Aorta (tissue), 5 donors: ENCODE results near the gene DTNB. TPM values are rescaled to one million over a fixed set of nuclear protein-coding genes. Genes with fewer than 3 reads are reported as not detected.

Experiments used
- ATAC-seq: fragments of 200-7000 bp; cut with Tn5 transposase; one replicate; pipeline ENCODE4 v1.9.1; 2022; ENCODE audit warnings: moderate library complexity; ENCODE audit not compliant: low FRiP score
- DNase-seq, 2 donors: peaks; one replicate each; pipeline ENCODE4 v3.0.0-alpha.2; 2020
- H3K27ac ChIP-seq, 2 donors: one replicate each; pipeline ENCODE4 v1.5.1; 2013; ENCODE audit warnings: low read length in 2 of 2, mild to moderate bottlenecking in 2 of 2, moderate library complexity in 2 of 2, control low read depth in 1 of 2, inconsistent platforms in 1 of 2, low read depth in 1 of 2
- H3K27me3 ChIP-seq, 2 donors: one replicate each; pipeline ENCODE4 v1.6.1; 2013; ENCODE audit warnings: control low read depth in 1 of 2, low read length in 1 of 2, mild to moderate bottlenecking in 1 of 2, moderate library complexity in 1 of 2; ENCODE audit not compliant: insufficient read depth in 2 of 2, control insufficient read depth in 1 of 2
- H3K36me3 ChIP-seq, 2 donors: one replicate each; pipeline ENCODE4 v1.6.1; 2013; ENCODE audit warnings: control low read depth in 1 of 2, low read length in 1 of 2, mild to moderate bottlenecking in 1 of 2; ENCODE audit not compliant: insufficient read depth in 2 of 2, control insufficient read depth in 1 of 2
- H3K4me1 ChIP-seq, 2 donors: one replicate each; pipeline ENCODE4 v1.6.1; 2013; ENCODE audit warnings: low read length in 2 of 2, control low read depth in 1 of 2, mild to moderate bottlenecking in 1 of 2, moderate library complexity in 1 of 2; ENCODE audit not compliant: insufficient read depth in 2 of 2, control insufficient read depth in 1 of 2
- H3K4me3 ChIP-seq, 2 donors: one replicate each; pipeline ENCODE4 v1.5.1; 2013; ENCODE audit warnings: low read length in 2 of 2, control low read depth in 1 of 2, mild to moderate bottlenecking in 1 of 2
- H3K9me3 ChIP-seq: one replicate; pipeline ENCODE4 v1.6.1; 2013; ENCODE audit warnings: mild to moderate bottlenecking, low read length; ENCODE audit not compliant: control insufficient read depth
- WGBS, 2 donors: extraction: QIAGEN DNeasy Blood & Tissue Kit; methylation state at CpG; one replicate each; pipeline ENCODE4 v1.1.7; 2013; 5-methylcytosine and 5-hydroxymethylcytosine counted together
- intact Hi-C, 2 donors: fragments of 100-400 bp; cut with DNase I; formaldehyde crosslinking; loops; one replicate each; pipeline versions ENCODE4 v1.14.2 to v1.15.0; 2022
- long read RNA-seq, 2 donors: library from polyadenylated mRNA; unstranded; transcript quantifications; one replicate each; pipeline ENCODE4 v2.0.0, GENCODE V29; 2020 to 2021
- polyA plus RNA-seq, 2 donors: library from polyadenylated mRNA; stranded (reverse); fragments of 200-250 nt; gene quantifications; one replicate each; pipeline ENCODE4 v1.2.3, GENCODE V29; 2013
- total RNA-seq, 2 donors: library from RNA; stranded (reverse); fragmentation: NEBNext Ultra II Directional; extraction: Animal tissue kit (Norgen Biotek cat#: 25700); gene quantifications; one replicate each; pipeline ENCODE4 v1.2.1, GENCODE V29; 2021
- donor health status: healthy with polysubstance abuse.
- donor health status: Bipolar disorder and iron deficiency.
- donor health status: DM: no; HTN: no; CAD: no.
- donor health status: DM: no; HTN: no; CAD: no.
- donor health status: DM: yes; HTN: yes; CAD: no.

DTNB gene
- total RNA-seq (10 to 100 TPM; 16.8 to 33.7 TPM), polyA plus RNA-seq (10 to 100 TPM; 14.7 to 17.5 TPM)
- long read RNA-seq, donor 1, partial matches to known transcripts, result 10 of 57 reads
- long read RNA-seq, donor 1, other reads (novel, unspliced or antisense), result 42 of 57 reads
- long read RNA-seq, donor 2, partial matches to known transcripts, result 5 of 24 reads
- long read RNA-seq, donor 2, other reads (novel, unspliced or antisense), result 17 of 24 reads

DNA sequence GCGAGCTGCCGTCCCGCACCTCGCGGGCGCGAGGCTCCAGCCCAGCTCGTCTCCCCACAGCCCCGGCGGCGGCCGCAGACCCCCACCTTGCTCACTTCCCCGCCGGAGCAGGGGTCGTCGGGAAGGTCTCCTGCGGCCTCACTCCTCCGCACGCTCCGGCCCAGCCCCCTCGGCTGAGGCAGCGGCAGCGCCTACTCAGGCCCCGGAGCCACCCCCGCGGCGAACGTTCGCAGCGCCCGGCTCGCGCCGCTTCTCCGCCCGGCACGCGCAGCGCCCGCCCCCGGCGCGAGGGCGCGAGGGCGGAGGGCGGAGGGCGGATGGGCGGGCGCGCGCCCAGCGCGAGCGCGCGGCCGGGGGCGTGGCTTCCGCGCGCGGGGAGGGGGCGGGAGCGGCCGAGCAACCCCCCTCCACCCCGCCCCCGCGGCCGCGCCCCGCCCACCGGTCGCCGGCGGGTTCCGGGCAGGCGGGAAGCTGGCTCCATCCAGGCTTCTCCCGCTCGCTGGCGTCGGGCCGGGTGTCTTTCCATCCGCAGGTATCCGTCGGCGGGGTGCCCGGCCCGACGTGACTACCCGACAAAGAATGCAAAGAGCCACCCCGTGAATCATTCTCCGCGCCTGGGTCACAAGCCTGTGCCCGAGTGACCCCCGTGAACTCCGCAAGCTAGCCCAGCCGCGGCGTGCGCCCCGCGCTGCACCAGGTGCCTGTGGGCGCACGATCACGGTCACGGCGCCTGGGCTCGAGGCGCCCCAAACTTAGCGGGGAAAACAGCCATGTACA, at the start of gene DTNB:
DTNB (minus strand) TSS at position 278 of the 777 bp plus-strand sequence. CDS start 20,917 bp downstream, outside the sequence.
- intact Hi-C loops, result no loop called here
- peak within 1 kb of the TSS; percentile 74 to 85 for H3K4me3 ChIP-seq
- DNase-seq (peak; percentile 91 to 95), ATAC-seq (peak; percentile 93)
- H3K9me3 ChIP-seq, result no peaks in the 10 kb centered on the region
- H3K27ac ChIP-seq, result peak within 1 kb of the TSS; percentile 55 to 70
- no peaks in the 10 kb centered on the region for H3K4me1 ChIP-seq
- no peaks in the 10 kb centered on the region for H3K36me3 ChIP-seq
- H3K27me3 ChIP-seq, result no peaks in the 10 kb centered on the region
- WGBS, 2 donors, result 0 to 1% methylated on average over 66 to 111 of the region's 111 CpGs

- no peaks in the 10 kb centered on the region for H3K27me3 ChIP-seq
- H3K36me3 ChIP-seq, result no peaks in the 10 kb centered on the region
- no peak overlapping the region for H3K27ac ChIP-seq
- H3K9me3 ChIP-seq, result no peaks in the 10 kb centered on the region
- 77 to 86% methylated on average over 3 of the region's 3 CpGs for WGBS, 2 donors
- intact Hi-C loops, result no loop called here
- H3K4me3 ChIP-seq, result no peak overlapping the region
- peaks cover 0 to 3% of the 10 kb centered on the region in 2 donors for H3K4me1 ChIP-seq
- no peak for DNase-seq
- no peak for ATAC-seq
These were observed 48.8 kb upstream of the DTNB start for GRCh38 chr2:25722224-25722623.

- WGBS, 2 donors, result 77 to 78% methylated on average over 1 of the region's 1 CpG
- no peaks in the 10 kb centered on the region for H3K36me3 ChIP-seq
- H3K27ac ChIP-seq, result no peak overlapping the region
- H3K9me3 ChIP-seq, result no peaks in the 10 kb centered on the region
- intact Hi-C loops, result no loop called here
- H3K27me3 ChIP-seq, result no peaks in the 10 kb centered on the region
- ATAC-seq, result no peak
- no peak overlapping the region for H3K4me3 ChIP-seq
- peaks cover 0 to 3% of the 10 kb centered on the region in 2 donors for H3K4me1 ChIP-seq
- DNase-seq, result no peak
These were observed 47.2 kb upstream of the DTNB start for GRCh38 chr2:25720575-25720974.

GRCh38 chr2:25714740-25715139, 41.4 kb upstream of the DTNB start:
- Histone ChIP-seq H3K9me3 (no peaks in the 10 kb centered on the region), H3K27ac (no peak overlapping the region), H3K4me3 (no peak overlapping the region), H3K4me1 (no peaks in the 10 kb centered on the region), H3K27me3 (no peaks in the 10 kb centered on the region), H3K36me3 (no peaks in the 10 kb centered on the region)
- ATAC-seq (no peak), DNase-seq (no peak)
- WGBS, 2 donors, result 64 to 77% methylated on average over 1 of the region's 1 CpG
- intact Hi-C loops, result no loop called here

DNA sequence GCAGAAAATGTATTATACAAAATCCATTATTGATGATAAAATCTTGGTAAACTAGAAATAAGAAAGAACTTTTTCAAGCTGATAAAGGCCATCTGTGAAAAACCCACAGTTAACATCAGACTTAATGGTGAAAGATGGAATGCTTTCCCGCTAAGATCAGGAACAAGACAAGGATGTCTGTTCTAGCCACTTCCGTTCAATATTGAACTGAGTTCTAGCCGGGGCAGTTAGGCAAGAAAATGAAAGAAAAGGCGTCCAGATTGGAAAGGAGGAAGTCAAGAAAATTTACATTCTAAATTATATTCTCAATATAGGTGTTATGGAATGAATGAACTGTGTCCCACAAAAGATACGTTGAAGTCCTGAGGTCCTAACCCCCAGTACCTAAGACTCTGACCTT, 39.1 kb upstream of the DTNB start:
- peaks cover 0 to 2% of the 10 kb centered on the region in 2 donors for H3K27me3 ChIP-seq
- H3K9me3 ChIP-seq, result no peaks in the 10 kb centered on the region
- ATAC-seq, result no peak
- WGBS, 2 donors, result 82% methylated on average over 5 of the region's 5 CpGs
- DNase-seq, result no peak
- H3K27ac ChIP-seq, result no peak overlapping the region
- intact Hi-C loops, result no loop called here
- H3K4me1 ChIP-seq, result no peaks in the 10 kb centered on the region
- H3K36me3 ChIP-seq, result no peaks in the 10 kb centered on the region
- no peak overlapping the region for H3K4me3 ChIP-seq

DNA sequence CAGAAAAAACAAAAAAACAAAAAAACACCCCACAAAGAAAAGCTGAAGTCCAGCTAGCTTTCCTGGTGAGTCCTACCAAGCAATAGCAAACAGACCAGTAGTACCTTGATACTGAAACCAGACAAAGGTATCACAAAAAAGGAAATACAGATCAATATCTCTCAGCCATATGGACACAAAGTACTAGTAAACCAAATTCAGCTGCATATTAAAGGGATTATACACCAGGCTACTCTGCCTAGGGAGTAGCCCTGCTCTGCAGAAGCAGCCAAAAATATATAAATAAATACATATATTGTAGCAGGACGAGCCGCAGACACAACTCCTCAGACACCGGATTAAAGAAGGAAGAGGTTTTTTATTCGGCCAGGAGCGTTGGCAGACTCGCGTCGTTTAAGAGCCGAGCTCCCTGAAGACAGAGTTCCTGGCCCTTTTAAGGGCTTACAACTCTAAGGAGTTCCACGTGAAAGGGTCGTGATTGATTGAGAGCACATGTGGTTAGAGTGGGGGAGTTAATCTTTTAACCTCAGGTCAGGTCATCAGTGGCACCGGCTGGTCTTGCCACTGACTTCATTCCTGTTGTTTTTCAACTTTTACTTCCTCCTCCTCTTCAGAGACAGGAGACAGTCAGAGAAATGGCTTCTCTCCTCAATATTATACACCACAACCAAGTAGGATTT, 38.4 kb upstream of the DTNB start:
- WGBS, 2 donors, result 11% methylated on average over 12 of the region's 12 CpGs
- intact Hi-C loops, result no loop called here
- H3K36me3 ChIP-seq, result no peaks in the 10 kb centered on the region

GRCh38 chr2:25710750-25711149, 37.4 kb upstream of the DTNB start:
- Histone ChIP-seq H3K27ac (no peak overlapping the region), H3K4me3 (no peak overlapping the region), H3K4me1 (no peaks in the 10 kb centered on the region), H3K27me3 (peaks cover 0 to 2% of the 10 kb centered on the region in 2 donors), H3K36me3 (no peaks in the 10 kb centered on the region), H3K9me3 (no peaks in the 10 kb centered on the region)
- intact Hi-C loops, result no loop called here
- WGBS, 2 donors, result 95 to 96% methylated on average over 3 of the region's 3 CpGs
- DNase-seq (no peak), ATAC-seq (no peak)

More for the DNA sequence above, 38.4 kb upstream of the DTNB start:
- peaks cover 0 to 2% of the 10 kb centered on the region in 2 donors for H3K27me3 ChIP-seq
- DNase-seq (no peak), ATAC-seq (no peak)
- H3K4me1 ChIP-seq, result no peaks in the 10 kb centered on the region
- H3K9me3 ChIP-seq, result no peaks in the 10 kb centered on the region
- H3K27ac ChIP-seq, result no peak overlapping the region
- H3K4me3 ChIP-seq, result no peak overlapping the region

GRCh38 chr2:25709349-25709748, 36.0 kb upstream of the DTNB start:
- ATAC-seq (no peak), DNase-seq (no peak)
- H3K27ac ChIP-seq, result no peak overlapping the region
- H3K9me3 ChIP-seq, result no peaks in the 10 kb centered on the region
- WGBS, 2 donors, result 89 to 94% methylated on average over 2 of the region's 2 CpGs
- H3K4me1 ChIP-seq, result no peaks in the 10 kb centered on the region
- H3K36me3 ChIP-seq, result no peaks in the 10 kb centered on the region
- intact Hi-C loops, result no loop called here
- no peak overlapping the region for H3K4me3 ChIP-seq
- peaks cover 0 to 2% of the 10 kb centered on the region in 2 donors for H3K27me3 ChIP-seq
